A673 (cell line): Measurements from ENCODE around the gene DHRS3.

Source experiments
- EZH2 ChIP-seq: fragments of 200-600 bp; sonication (generic); IDR thresholded peaks from 2 replicates; pipeline ENCODE4 v1.6.1; 2017; ENCODE audit warnings: borderline replicate concordance, low read depth, mild to moderate bottlenecking, mixed read lengths, antibody characterized with exemption, low read length; ENCODE audit not compliant: poor library complexity, severe bottlenecking
- TF ChIP-seq, protein P1 (sequence below): fragments of 300-800, 200-600 bp; sonication (generic); conservative IDR thresholded peaks from 2 replicates; pipeline ENCODE4 v1.5.1; 2017; ENCODE audit warnings: low read depth, mild to moderate bottlenecking, antibody characterized with exemption, low read length, moderate library complexity, mixed read lengths

DNA sequence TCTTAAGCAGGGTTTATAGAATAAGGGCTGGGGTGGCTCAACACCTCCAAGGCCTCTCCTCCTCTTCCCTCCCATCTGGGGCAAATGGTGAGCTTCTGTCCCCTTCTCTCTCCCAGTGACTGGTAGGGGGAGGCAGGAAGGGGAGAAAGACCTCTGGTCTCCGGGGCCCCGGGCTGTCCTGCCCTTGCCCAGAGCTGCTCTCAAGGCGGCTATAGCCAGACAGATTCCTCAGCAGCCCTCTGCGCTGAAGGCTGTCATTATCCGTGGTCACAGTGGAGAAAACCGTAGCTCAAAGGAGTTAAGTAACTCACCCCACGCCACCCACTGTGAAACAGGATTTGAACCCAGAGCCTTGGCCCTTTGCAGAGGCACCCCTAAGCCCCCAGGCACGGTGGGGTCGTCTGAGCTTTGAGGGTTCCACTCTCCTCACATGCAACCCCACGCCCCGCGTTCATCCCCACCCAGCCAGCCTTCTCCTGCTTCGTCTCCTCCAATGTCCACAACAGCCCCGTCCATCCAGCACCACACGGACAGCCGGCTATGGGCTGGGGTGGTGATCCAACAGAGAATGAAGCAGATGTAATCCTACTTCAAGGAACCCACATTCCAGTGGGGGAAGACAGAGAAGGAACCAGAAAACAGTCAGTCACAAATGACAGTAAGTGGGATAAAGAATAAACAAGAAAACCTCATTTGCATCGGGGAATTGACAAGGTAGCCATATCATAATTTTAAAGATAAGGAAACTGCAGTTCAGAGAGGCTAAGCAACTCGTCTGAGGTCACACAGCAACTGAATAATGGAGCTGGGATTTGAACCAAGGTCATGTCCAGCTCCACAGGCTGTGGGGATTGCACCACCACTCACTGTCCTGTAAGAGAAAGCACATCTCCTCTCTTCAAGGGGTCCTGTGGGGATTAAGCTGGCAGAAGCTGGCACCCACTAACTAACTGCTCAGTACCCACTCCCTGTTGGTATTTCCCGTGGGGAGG is 31.8 kb downstream of the DHRS3 start:
- TF ChIP-seq, protein P1, sequence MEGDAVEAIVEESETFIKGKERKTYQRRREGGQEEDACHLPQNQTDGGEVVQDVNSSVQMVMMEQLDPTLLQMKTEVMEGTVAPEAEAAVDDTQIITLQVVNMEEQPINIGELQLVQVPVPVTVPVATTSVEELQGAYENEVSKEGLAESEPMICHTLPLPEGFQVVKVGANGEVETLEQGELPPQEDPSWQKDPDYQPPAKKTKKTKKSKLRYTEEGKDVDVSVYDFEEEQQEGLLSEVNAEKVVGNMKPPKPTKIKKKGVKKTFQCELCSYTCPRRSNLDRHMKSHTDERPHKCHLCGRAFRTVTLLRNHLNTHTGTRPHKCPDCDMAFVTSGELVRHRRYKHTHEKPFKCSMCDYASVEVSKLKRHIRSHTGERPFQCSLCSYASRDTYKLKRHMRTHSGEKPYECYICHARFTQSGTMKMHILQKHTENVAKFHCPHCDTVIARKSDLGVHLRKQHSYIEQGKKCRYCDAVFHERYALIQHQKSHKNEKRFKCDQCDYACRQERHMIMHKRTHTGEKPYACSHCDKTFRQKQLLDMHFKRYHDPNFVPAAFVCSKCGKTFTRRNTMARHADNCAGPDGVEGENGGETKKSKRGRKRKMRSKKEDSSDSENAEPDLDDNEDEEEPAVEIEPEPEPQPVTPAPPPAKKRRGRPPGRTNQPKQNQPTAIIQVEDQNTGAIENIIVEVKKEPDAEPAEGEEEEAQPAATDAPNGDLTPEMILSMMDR = no peak
- no peak for TF ChIP-seq EZH2
